HG03064 (cell line): ENCODE data around the gene ZC3H12A.
"Not testable (repeated sequence)": the region's sequence is repeated elsewhere in the genome, so short reads cannot be mapped to it uniquely, and the experiment has no call there.

Source experiments
- ATAC-seq: cut with Tn5 transposase; IDR thresholded peaks from one replicate; pipeline ENCODE4 v1.9.1; 2021; ENCODE audit warnings: low read depth; ENCODE audit not compliant: unreplicated experiment

The ZC3H12A gene

GRCh38 chr1:37497832-37498231 is 23.5 kb downstream of the ZC3H12A start:
- ATAC-seq, result no peak

GRCh38 chr1:37498872-37499617 is 24.7 kb downstream of the ZC3H12A start:
- ATAC-seq, result no peak

- ATAC-seq, result no peak
Observed at GRCh38 chr1:37501661-37502060, 27.3 kb downstream of the ZC3H12A start.

- no peak for ATAC-seq
Observed at GRCh38 chr1:37502104-37502503, 27.7 kb downstream of the ZC3H12A start.

GRCh38 chr1:37502791-37503190 is 28.4 kb downstream of the ZC3H12A start:
- not testable (repeated sequence) for ATAC-seq

GRCh38 chr1:37506740-37507139 is 32.4 kb downstream of the ZC3H12A start:
- no peak for ATAC-seq

GRCh38 chr1:37509181-37509580 is 34.8 kb downstream of the ZC3H12A start:
- ATAC-seq, result no peak

- ATAC-seq, result no peak
Observed at GRCh38 chr1:37513795-37514349, 39.5 kb downstream of the ZC3H12A start.

- peak; percentile 76 for ATAC-seq
Observed at GRCh38 chr1:37514350-37515184, 40.2 kb downstream of the ZC3H12A start, which contains the start of gene MEAF6. Gene MEAF6, minus strand, starts transcription at chr1:37514766. Its CDS starts 20 bp downstream, at chr1:37514746.

GRCh38 chr1:37515185-37516034 is 41.0 kb downstream of the ZC3H12A start:
- no peak for ATAC-seq

GRCh38 chr1:37517569-37517968 is 43.2 kb downstream of the ZC3H12A start:
- ATAC-seq, result no peak

GRCh38 chr1:37518241-37518640 is 43.9 kb downstream of the ZC3H12A start:
- not testable (repeated sequence) for ATAC-seq

- not testable (repeated sequence) for ATAC-seq
Observed at GRCh38 chr1:37518929-37519328, 44.5 kb downstream of the ZC3H12A start.

- ATAC-seq, result no peak
Observed at GRCh38 chr1:37519613-37520012, 45.2 kb downstream of the ZC3H12A start.

GRCh38 chr1:37529888-37530287 is 55.5 kb downstream of the ZC3H12A start:
- ATAC-seq, result not testable (repeated sequence)

- ATAC-seq, result not testable (repeated sequence)
Observed at GRCh38 chr1:37532418-37533156, 58.2 kb downstream of the ZC3H12A start.

GRCh38 chr1:37533317-37534093 is 59.1 kb downstream of the ZC3H12A start:
- ATAC-seq, result no peak
